ENCODE data around the gene WNT16.
"Not testable (repeated sequence)": the region's sequence is repeated elsewhere in the genome, so short reads cannot be mapped to it uniquely, and the experiment has no call there.

WNT16 gene

GRCh38 chr7:121313220-121313792 is 15.5 kb upstream of the WNT16 start:
- no peaks in the 10 kb centered on the region for H3K36me3 ChIP-seq (replicated peaks)
- no peak overlapping the region for H3K27ac ChIP-seq
- in situ Hi-C loops (cut with HindIII; ENCODE audit: low pct_ligation_motif_present, low sequenced_read_pairs): no loop called here
- H3K27me3 ChIP-seq (replicated peaks): no peaks in the 10 kb centered on the region
- no peak overlapping the region for H3K4me3 ChIP-seq (ENCODE audit: low read depth, low read length)
- DNase-seq: no peak
- TF ChIP-seq CTCF (IDR thresholded peaks at IDR 0.05; ENCODE audit: low read depth, low read length, missing control alignments): no peak

GRCh38 chr7:121313793-121314676 is 14.8 kb upstream of the WNT16 start:
- Histone ChIP-seq H3K4me3 (ENCODE audit: low read depth, low read length) (no peak overlapping the region), H3K27me3 (replicated peaks) (no peaks in the 10 kb centered on the region), H3K36me3 (replicated peaks) (no peaks in the 10 kb centered on the region), H3K27ac (no peak overlapping the region)
- no peak for TF ChIP-seq CTCF (IDR thresholded peaks at IDR 0.05; ENCODE audit: low read depth, low read length, missing control alignments)
- no peak for DNase-seq
- in situ Hi-C loops (cut with HindIII; ENCODE audit: low pct_ligation_motif_present, low sequenced_read_pairs): no loop called here

- H3K4me3 ChIP-seq (ENCODE audit: low read depth, low read length); H3K36me3 ChIP-seq (replicated peaks); in situ Hi-C loops (cut with HindIII; ENCODE audit: low pct_ligation_motif_present, low sequenced_read_pairs); H3K27me3 ChIP-seq (replicated peaks); DNase-seq; H3K27ac ChIP-seq: not testable (repeated sequence)
These were observed 13.6 kb upstream of the WNT16 start for GRCh38 chr7:121315170-121315569.

GRCh38 chr7:121322460-121322859 is 6.3 kb upstream of the WNT16 start:
- DNase-seq: no peak
- Histone ChIP-seq H3K27ac (no peak overlapping the region), H3K4me3 (ENCODE audit: low read depth, low read length) (no peak overlapping the region), H3K36me3 (replicated peaks) (no peaks in the 10 kb centered on the region), H3K27me3 (replicated peaks) (no peaks in the 10 kb centered on the region)
- no peak for TF ChIP-seq CTCF (IDR thresholded peaks at IDR 0.05; ENCODE audit: low read depth, low read length, missing control alignments)
- in situ Hi-C loops (cut with HindIII; ENCODE audit: low pct_ligation_motif_present, low sequenced_read_pairs): no loop called here

GRCh38 chr7:121323515-121324302 is 5.1 kb upstream of the WNT16 start:
- no peak overlapping the region for H3K27ac ChIP-seq
- no peak overlapping the region for H3K4me3 ChIP-seq (ENCODE audit: low read depth, low read length)
- in situ Hi-C loops (cut with HindIII; ENCODE audit: low pct_ligation_motif_present, low sequenced_read_pairs): no loop called here
- H3K36me3 ChIP-seq (replicated peaks): no peaks in the 10 kb centered on the region
- no peaks in the 10 kb centered on the region for H3K27me3 ChIP-seq (replicated peaks)
- DNase-seq: no peak
- no peak for TF ChIP-seq CTCF (IDR thresholded peaks at IDR 0.05; ENCODE audit: low read depth, low read length, missing control alignments)

GRCh38 chr7:121327671-121328070 is 1.1 kb upstream of the WNT16 start:
- no peaks in the 10 kb centered on the region for H3K27me3 ChIP-seq (replicated peaks)
- no peak for TF ChIP-seq CTCF (IDR thresholded peaks at IDR 0.05; ENCODE audit: low read depth, low read length, missing control alignments)
- in situ Hi-C loops (cut with HindIII; ENCODE audit: low pct_ligation_motif_present, low sequenced_read_pairs): loop anchor here (25.0 kb wide), 2 partner anchors 190 to 340 kb away; partner anchors contain the start of gene CPED1

More at GRCh38 chr7:121327671-121328070, 1.1 kb upstream of the WNT16 start:
- Histone ChIP-seq H3K27ac (no peak overlapping the region), H3K36me3 (replicated peaks) (no peaks in the 10 kb centered on the region), H3K4me3 (ENCODE audit: low read depth, low read length) (no peak overlapping the region)
- no peak for DNase-seq
